Endodermal cell (in vitro differentiated cells): ENCODE results near the gene GFOD1. TPM values are rescaled to one million over a fixed set of nuclear protein-coding genes. Genes with fewer than 3 reads are reported as not detected.

Source experiments
- DNase-seq: peaks from one replicate; pipeline ENCODE4 v3.0.0-alpha.2; 2017
- H3K27ac ChIP-seq: 2 replicates; pipeline ENCODE4 v1.5.1; 2013; ENCODE audit warnings: mild to moderate bottlenecking, low read depth, low read length, moderate library complexity
- H3K27me3 ChIP-seq: 2 replicates; pipeline ENCODE4 v1.6.1; 2013; ENCODE audit warnings: mild to moderate bottlenecking, low read length, moderate library complexity; ENCODE audit not compliant: insufficient read depth, control insufficient read depth, poor library complexity, severe bottlenecking
- H3K36me3 ChIP-seq: 2 replicates; pipeline ENCODE4 v1.7.0; 2013; ENCODE audit warnings: mild to moderate bottlenecking, low read length, moderate library complexity; ENCODE audit not compliant: control insufficient read depth, insufficient read depth
- H3K4me1 ChIP-seq: one replicate; pipeline ENCODE4 v1.7.0; 2013; ENCODE audit warnings: low read length; ENCODE audit not compliant: control insufficient read depth, insufficient read depth
- H3K4me3 ChIP-seq: 2 replicates; pipeline ENCODE4 v1.5.1; 2013; ENCODE audit warnings: mild to moderate bottlenecking, low read length, moderate library complexity
- H3K9ac ChIP-seq: 2 replicates; pipeline ENCODE4 v1.6.1; 2013; ENCODE audit warnings: mild to moderate bottlenecking, low read length, moderate library complexity; ENCODE audit not compliant: poor library complexity, severe bottlenecking; ENCODE audit errors: extremely low read depth
- H3K9me3 ChIP-seq: 2 replicates; pipeline ENCODE4 v1.6.1; 2013; ENCODE audit warnings: mild to moderate bottlenecking, low read length, moderate library complexity; ENCODE audit not compliant: control insufficient read depth
- H3K27ac Mint-ChIP-seq: 2 replicates; pipeline ENCODE4 v1.8.0; 2020; ENCODE audit warnings: mixed read lengths
- H3K27me3 Mint-ChIP-seq: 2 replicates; pipeline ENCODE4 v1.8.0; 2021; ENCODE audit warnings: mild to moderate bottlenecking, mixed read lengths; ENCODE audit not compliant: insufficient read depth
- H3K36me3 Mint-ChIP-seq: 2 replicates; pipeline ENCODE4 v1.8.0; 2020; ENCODE audit warnings: low read depth, mixed read lengths
- H3K4me1 Mint-ChIP-seq: 2 replicates; pipeline ENCODE4 v1.8.0; 2020; ENCODE audit warnings: mixed read lengths
- H3K4me3 Mint-ChIP-seq: 2 replicates; pipeline ENCODE4 v1.8.0; 2020; ENCODE audit warnings: mild to moderate bottlenecking, moderate library complexity, mixed read lengths
- H3K9me3 Mint-ChIP-seq: 2 replicates; pipeline ENCODE4 v1.8.0; 2020; ENCODE audit warnings: mild to moderate bottlenecking, mixed read lengths
- CTCF ChIP-seq: fragments of 200-600 bp; sonication (generic); conservative IDR thresholded peaks from 2 replicates; pipeline ENCODE4 v1.5.0; 2021; ENCODE audit warnings: antibody characterized with exemption, mild to moderate bottlenecking
- WGBS, 2 experiments: methylation state at CpG; one replicate each; pipeline versions ENCODE4 v1.1.5 to v1.1.7; 2013; ENCODE audit warnings: missing lambda C conversion rate in 2 of 2, mixed read lengths in 1 of 2; ENCODE audit not compliant: insufficient coverage in 1 of 2, insufficient read length in 1 of 2; 5-methylcytosine and 5-hydroxymethylcytosine counted together
- total RNA-seq, 2 donors: library from RNA; stranded (reverse); fragmentation: NEBNext Ultra II Directional in 1 of 2; extraction: Animal tissue kit (Norgen Biotek cat#: 25700) in 1 of 2; gene quantifications; 2 replicates in 1 of 2; 3 replicates in 1 of 2; pipeline ENCODE4 v1.2.1, GENCODE V29; 2021

GFOD1 gene
- total RNA-seq, 2 donors from 2014 or later: 0.71 to 1.9 TPM

- Histone ChIP-seq H3K4me1 (no peaks in the 10 kb centered on the region), H3K4me3 (no peak overlapping the region), H3K9me3 (no peaks in the 10 kb centered on the region), H3K36me3 (peaks cover 88% of the 10 kb centered on the region), H3K27ac (no peak overlapping the region), H3K27me3 (no peaks in the 10 kb centered on the region), H3K9ac (no peak overlapping the region)
- H3K27me3 Mint-ChIP-seq: no peaks in the 10 kb centered on the region
- peaks cover 81% of the 10 kb centered on the region for H3K36me3 Mint-ChIP-seq
- H3K9me3 Mint-ChIP-seq: no peaks in the 10 kb centered on the region
- TF ChIP-seq CTCF: no peak
- H3K4me3 Mint-ChIP-seq: no peak overlapping the region
- H3K4me1 Mint-ChIP-seq: no peaks in the 10 kb centered on the region
- 94 to 100% methylated on average over 4 of the region's 5 CpGs for WGBS, 2 experiments
- H3K27ac Mint-ChIP-seq: no peak overlapping the region
- DNase-seq: peak; percentile 9
Observed at GRCh38 chr6:13319891-13320564, 167.4 kb downstream of the GFOD1 start.

- Histone ChIP-seq H3K4me1 (no peaks in the 10 kb centered on the region), H3K27me3 (no peaks in the 10 kb centered on the region), H3K9me3 (no peaks in the 10 kb centered on the region), H3K4me3 (no peak overlapping the region), H3K36me3 (peaks cover 88% of the 10 kb centered on the region), H3K9ac (no peak overlapping the region), H3K27ac (no peak overlapping the region)
- H3K4me3 Mint-ChIP-seq: no peak overlapping the region
- no peaks in the 10 kb centered on the region for H3K4me1 Mint-ChIP-seq
- no peak for TF ChIP-seq CTCF
- H3K36me3 Mint-ChIP-seq: peaks cover 82% of the 10 kb centered on the region
- no peaks in the 10 kb centered on the region for H3K9me3 Mint-ChIP-seq
- DNase-seq: peak; percentile 9
- H3K27me3 Mint-ChIP-seq: no peaks in the 10 kb centered on the region
- H3K27ac Mint-ChIP-seq: no peak overlapping the region
- WGBS, 2 experiments: 85 to 97% methylated on average over 2 of the region's 2 CpGs
Observed at GRCh38 chr6:13318821-13319220, 168.6 kb downstream of the GFOD1 start.

GRCh38 chr6:13315896-13316295 is 171.5 kb downstream of the GFOD1 start:
- no peak for TF ChIP-seq CTCF
- Histone ChIP-seq H3K4me3 (no peak overlapping the region), H3K9ac (no peak overlapping the region), H3K9me3 (no peaks in the 10 kb centered on the region), H3K27me3 (no peaks in the 10 kb centered on the region), H3K27ac (no peak overlapping the region), H3K4me1 (no peaks in the 10 kb centered on the region), H3K36me3 (peaks cover 88% of the 10 kb centered on the region)
- DNase-seq: peak; percentile 18
- no peak overlapping the region for H3K4me3 Mint-ChIP-seq
- no peaks in the 10 kb centered on the region for H3K27me3 Mint-ChIP-seq
- H3K27ac Mint-ChIP-seq: no peak overlapping the region
- 97 to 100% methylated on average over 5 of the region's 5 CpGs for WGBS, 2 experiments
- no peaks in the 10 kb centered on the region for H3K4me1 Mint-ChIP-seq
- no peaks in the 10 kb centered on the region for H3K9me3 Mint-ChIP-seq
- H3K36me3 Mint-ChIP-seq: peaks cover 80% of the 10 kb centered on the region
